T-helper 2 cell (primary cell): ENCODE measurements around the gene SYCP2L.

Experiments used
- DNase-seq, 5 experiments: peaks; one replicate each; pipeline versions ENCODE4 v3.0.0 to v3.0.0-alpha.2; 2012 to 2022

The SYCP2L gene

GRCh38 chr6:11009353-11009752 lies 122.5 kb downstream of the SYCP2L start:
- DNase-seq = no peak

GRCh38 chr6:11011787-11012234 lies 125.0 kb downstream of the SYCP2L start:
- DNase-seq = no peak

- DNase-seq = no peak
These were observed 125.5 kb downstream of the SYCP2L start for GRCh38 chr6:11012295-11012754.

DNA sequence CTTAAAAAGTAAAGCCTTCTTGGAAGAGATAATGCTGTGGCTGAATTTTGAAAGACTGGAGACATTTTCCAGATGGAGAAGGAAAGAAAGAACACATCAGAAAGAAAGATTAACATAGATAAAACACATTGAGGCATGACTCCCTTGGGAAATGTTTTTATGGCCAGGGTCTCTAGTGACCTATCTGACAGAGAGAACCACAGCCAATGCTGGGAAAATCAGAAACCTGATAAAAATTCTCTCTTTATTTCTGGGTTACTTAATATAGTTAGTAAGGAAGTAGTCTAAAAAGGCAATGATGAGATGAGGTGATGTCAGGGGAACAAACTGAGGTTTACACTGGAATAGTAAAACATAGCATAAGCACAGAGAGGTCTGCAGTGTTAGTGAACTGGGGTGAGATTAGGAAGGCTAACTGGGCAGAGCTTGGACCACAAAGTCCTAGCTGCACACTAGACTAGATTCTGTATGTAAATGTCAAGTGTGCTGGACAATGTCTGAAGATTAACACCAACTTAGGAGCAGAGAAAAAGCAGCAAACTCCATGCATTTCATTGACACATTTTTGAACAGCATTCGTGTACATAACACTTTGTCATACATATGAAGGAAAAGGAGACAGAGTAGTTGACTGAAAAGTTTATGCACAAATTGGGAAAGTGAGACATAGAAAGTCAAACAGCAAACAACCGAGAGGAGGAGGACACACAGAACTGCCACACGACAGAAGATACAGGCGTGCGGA lies 126.3 kb downstream of the SYCP2L start:
- no peak for DNase-seq

DNA sequence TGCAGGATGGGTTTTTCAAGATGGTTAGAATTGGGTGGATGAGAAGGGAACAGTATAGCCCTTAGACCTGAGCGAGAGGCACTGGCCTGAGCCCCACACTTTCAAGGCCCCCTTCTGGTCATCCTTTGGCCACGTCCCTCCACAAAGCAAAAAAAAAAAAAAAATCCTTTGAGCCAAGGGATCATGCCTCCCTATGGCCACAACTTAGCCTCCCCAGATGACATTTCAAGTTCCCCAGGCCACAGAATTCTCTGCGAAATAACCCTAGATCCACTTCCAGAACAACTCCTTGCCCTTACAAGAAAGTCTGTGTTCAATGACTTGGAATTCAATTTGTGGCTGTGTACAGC lies 126.8 kb downstream of the SYCP2L start:
- DNase-seq = no peak

DNA sequence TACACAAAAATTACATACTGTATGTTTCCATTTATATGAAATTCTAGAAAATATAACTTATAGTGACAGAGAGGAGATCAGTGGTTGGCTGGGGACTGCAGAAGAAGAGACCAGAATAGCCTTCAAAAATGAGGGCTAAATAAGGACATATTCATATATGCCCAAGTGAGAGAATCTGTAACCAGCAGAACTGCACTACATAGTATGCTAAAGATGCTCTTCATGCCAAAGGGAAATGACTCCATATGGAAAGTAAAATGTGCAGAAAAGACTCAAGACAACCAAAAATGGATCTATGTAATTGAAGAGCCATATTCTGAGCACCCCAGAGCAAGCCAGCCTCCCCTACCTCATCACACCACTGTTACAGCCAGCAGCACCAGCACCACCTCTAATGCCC lies 128.2 kb downstream of the SYCP2L start:
- no peak for DNase-seq

- no peak for DNase-seq
These were observed 129.6 kb downstream of the SYCP2L start for GRCh38 chr6:11016452-11016851.

DNA sequence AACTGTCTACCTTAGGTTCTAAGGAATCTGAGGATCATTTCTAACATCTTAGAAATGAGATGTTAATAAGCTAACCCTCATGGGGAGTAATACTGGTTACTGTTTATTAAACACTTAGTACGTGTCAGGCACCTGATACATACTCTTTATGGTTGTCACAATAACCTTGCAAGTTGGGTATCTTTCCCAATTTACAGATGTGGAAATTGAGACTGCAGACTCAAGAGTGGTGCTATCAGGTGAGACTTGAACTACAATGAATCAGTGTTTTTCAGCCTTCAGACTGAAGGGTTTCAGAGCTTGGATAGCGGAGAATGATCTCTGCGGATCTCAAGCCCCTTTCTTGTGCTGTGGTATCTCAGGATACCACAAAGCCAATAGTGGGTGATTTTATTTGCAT lies 130.2 kb downstream of the SYCP2L start:
- no peak for DNase-seq

DNA sequence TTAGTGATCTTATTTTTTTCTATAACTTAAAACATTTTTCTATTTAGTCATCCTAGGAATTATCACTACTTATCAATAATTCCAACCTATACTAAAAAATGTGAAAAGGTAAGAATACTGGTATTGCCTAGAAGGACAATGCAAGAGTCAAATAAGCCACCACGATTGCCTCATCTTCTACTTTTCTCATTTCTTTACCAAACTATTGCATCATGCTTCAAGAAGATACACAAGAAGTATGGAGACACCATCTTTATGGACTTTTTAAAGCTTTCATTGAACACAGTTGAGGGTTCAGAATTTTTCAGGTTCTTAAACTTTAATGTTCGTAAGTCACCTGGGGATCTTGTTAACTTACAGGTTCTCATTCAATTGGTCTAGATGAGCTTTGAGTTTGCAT lies 131.4 kb downstream of the SYCP2L start:
- DNase-seq = no peak

DNA sequence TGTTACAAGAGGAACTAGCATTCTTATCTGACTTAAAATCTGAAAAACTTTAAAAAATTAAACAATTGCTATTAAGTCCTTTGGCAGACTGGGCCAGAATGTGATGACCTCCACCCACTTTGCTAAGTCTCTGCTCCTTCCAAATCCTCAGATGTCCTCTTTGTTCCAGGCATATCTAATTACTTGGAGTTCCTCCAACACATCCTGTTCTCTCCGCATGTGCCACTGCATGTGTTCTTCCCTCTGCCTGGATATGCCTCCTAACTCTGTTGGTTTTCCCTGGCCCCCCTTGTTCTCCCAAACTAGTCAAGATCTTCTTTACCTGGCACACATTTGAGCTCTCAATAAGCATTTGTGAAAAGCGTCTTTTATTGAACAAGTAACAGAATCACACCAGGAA lies 134.2 kb downstream of the SYCP2L start:
- no peak for DNase-seq

GRCh38 chr6:11021714-11022113 lies 134.9 kb downstream of the SYCP2L start:
- DNase-seq = no peak

GRCh38 chr6:11023032-11023431 lies 136.2 kb downstream of the SYCP2L start:
- DNase-seq = no peak
